GM23248 (cell line): Measurements from ENCODE around the gene FBN3. TPM values are rescaled to one million over a fixed set of nuclear protein-coding genes. Genes with fewer than 3 reads are reported as not detected.

ENCODE experiments used
- DNase-seq: peaks from one replicate; pipeline ENCODE4 v3.0.0-alpha.2; 2015
- H2AFZ ChIP-seq: fragments of 200-600 bp; sonication (generic); 2 replicates; pipeline ENCODE4 v1.6.1; 2016; ENCODE audit warnings: antibody characterized with exemption
- H3F3A ChIP-seq: fragments of 200-600 bp; sonication (generic); 2 replicates; pipeline ENCODE4 v1.6.1; 2016; ENCODE audit warnings: mild to moderate bottlenecking, antibody characterized with exemption, mixed run types; ENCODE audit not compliant: insufficient read depth
- H3K27ac ChIP-seq: fragments of 200-600 bp; sonication (generic); 2 replicates; pipeline ENCODE4 v1.5.1; 2016; ENCODE audit warnings: mild to moderate bottlenecking
- H3K27me3 ChIP-seq: fragments of 200-600 bp; sonication (generic); replicated peaks from 2 replicates; pipeline ENCODE4 v1.6.1; 2016; ENCODE audit warnings: mild to moderate bottlenecking; ENCODE audit not compliant: insufficient read depth
- H3K36me3 ChIP-seq: fragments of 200-600 bp; sonication (generic); 2 replicates; pipeline ENCODE4 v1.6.1; 2016; ENCODE audit warnings: low read depth, mild to moderate bottlenecking
- H3K4me1 ChIP-seq: fragments of 200-600 bp; sonication (generic); 2 replicates; pipeline ENCODE4 v1.6.1; 2016; ENCODE audit warnings: mild to moderate bottlenecking; ENCODE audit not compliant: insufficient read depth
- H3K4me2 ChIP-seq: fragments of 200-600 bp; sonication (generic); one replicate; pipeline ENCODE4 v1.6.1; 2016; ENCODE audit warnings: mild to moderate bottlenecking; ENCODE audit not compliant: unreplicated experiment
- H3K4me3 ChIP-seq: fragments of 200-600 bp; sonication (generic); 2 replicates; pipeline ENCODE4 v1.5.1; 2016; ENCODE audit warnings: mild to moderate bottlenecking
- H3K79me2 ChIP-seq: fragments of 200-600 bp; sonication (generic); 2 replicates; pipeline ENCODE4 v1.6.1; 2016; ENCODE audit warnings: mild to moderate bottlenecking; ENCODE audit not compliant: insufficient read depth
- H3K9ac ChIP-seq: fragments of 200-600 bp; sonication (generic); 2 replicates; pipeline ENCODE4 v1.6.1; 2016; ENCODE audit warnings: mild to moderate bottlenecking
- H3K9me2 ChIP-seq: fragments of 200-600 bp; sonication (generic); 2 replicates; pipeline ENCODE4 v1.6.1; 2016; ENCODE audit warnings: mixed run types, mild to moderate bottlenecking, moderate library complexity; ENCODE audit not compliant: insufficient read depth
- H3K9me3 ChIP-seq: fragments of 200-600 bp; sonication (generic); one replicate; pipeline ENCODE4 v1.6.1; 2017; ENCODE audit warnings: low read depth
- H4K20me1 ChIP-seq: fragments of 200-600 bp; sonication (generic); 2 replicates; pipeline ENCODE4 v1.6.0; 2016; ENCODE audit not compliant: insufficient read depth
- EZH2 ChIP-seq: fragments of 200-600 bp; sonication (generic); IDR thresholded peaks from 2 replicates; pipeline ENCODE4 v1.6.1; 2018; ENCODE audit warnings: antibody characterized with exemption, mild to moderate bottlenecking; ENCODE audit not compliant: insufficient read depth, poor library complexity, severe bottlenecking
- EZH2phosphoT487 ChIP-seq: fragments of 200-600 bp; sonication (generic); IDR thresholded peaks from 2 replicates; pipeline ENCODE4 v1.6.1; 2018; ENCODE audit warnings: antibody characterized with exemption, moderate library complexity, mild to moderate bottlenecking, low read depth; ENCODE audit not compliant: insufficient read depth
- WGBS, 2 experiments: methylation state at CpG; one replicate each; pipeline ENCODE4 v1.1.6; 2015 to 2017; ENCODE audit warnings: low lambda C conversion rate in 2 of 2, low coverage in 1 of 2; ENCODE audit errors: missing lambda C conversion rate in 2 of 2; 5-methylcytosine and 5-hydroxymethylcytosine counted together
- in situ Hi-C: fragments of 300-500 bp; cut with MboI; formaldehyde crosslinking; loops from 2 replicates; pipeline ENCODE4 v1.15.0; 2020
- polyA plus RNA-seq: library from polyadenylated mRNA; unstranded; fragments of >200 nt; fragmentation: Nextera tagmentation; extraction: Ambion mirVana; gene quantifications from 2 replicates; pipeline ENCODE4 v1.2.1, GENCODE V29; 2016
- total RNA-seq: library from RNA; depleted of rRNA; stranded (reverse); fragments of >200 nt; shearing (Covaris generic); gene quantifications from 2 replicates; pipeline ENCODE4 v1.2.3, GENCODE V29; 2014

Gene FBN3
- total and polyA plus RNA-seq, 2 experiments from 2014 or later = not detected

GRCh38 chr19:8050274-8051096 is 98.9 kb downstream of the FBN3 start:
- DNase-seq = peak; percentile 61
- H3K9ac ChIP-seq = no peak overlapping the region
- 9 to 12% methylated on average over 28 to 40 of the region's 49 CpGs for WGBS, 2 experiments

DNA sequence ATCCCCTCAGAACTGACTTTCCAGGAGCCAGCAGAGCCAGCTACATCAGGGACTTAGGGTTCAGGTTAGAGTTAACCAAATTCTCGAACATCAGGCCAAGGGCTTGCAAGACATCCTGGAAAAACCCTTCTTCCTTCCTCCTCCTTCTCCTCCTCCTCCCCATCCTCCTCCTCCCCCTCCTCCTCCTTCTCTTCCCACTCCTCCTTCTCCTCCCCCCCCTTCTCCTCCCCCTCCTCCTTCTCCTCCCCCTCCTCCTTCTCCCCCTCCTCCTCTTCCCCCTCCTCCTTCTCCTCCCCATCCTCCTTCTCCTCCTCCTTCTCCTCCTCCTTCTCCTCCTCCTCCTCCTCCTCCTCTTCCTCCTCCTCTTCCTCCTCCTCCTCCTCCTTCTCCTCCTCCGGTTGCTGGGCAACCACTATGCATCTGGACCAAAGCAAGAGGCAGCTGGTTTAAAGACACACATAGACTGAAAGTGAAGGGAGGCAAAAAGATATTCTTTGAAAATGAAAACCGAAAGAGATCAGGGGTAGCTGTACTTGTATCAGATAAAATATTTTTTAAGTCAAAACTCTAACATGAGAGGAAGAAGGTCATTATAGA is 102.7 kb downstream of the FBN3 start:
- Histone ChIP-seq H3K36me3 (no peaks in the 10 kb centered on the region), H3K9ac (no peak overlapping the region), H3K9me3 (no peaks in the 10 kb centered on the region), H3F3A (no peaks in the 10 kb centered on the region), H3K27ac (no peak overlapping the region), H4K20me1 (no peaks in the 10 kb centered on the region), H3K4me2 (no peak overlapping the region), H3K4me3 (no peak overlapping the region), H3K4me1 (no peaks in the 10 kb centered on the region), H3K79me2 (no peaks in the 10 kb centered on the region), H3K27me3 (no peaks in the 10 kb centered on the region), H2AFZ (no peak overlapping the region), H3K9me2 (no peaks in the 10 kb centered on the region)
- DNase-seq = no peak
- in situ Hi-C loops = no loop called here
- 48 to 54% methylated on average over 3 of the region's 3 CpGs for WGBS, 2 experiments
- no peak for TF ChIP-seq EZH2phosphoT487
- TF ChIP-seq EZH2 = no peak

More at GRCh38 chr19:8050274-8051096, 98.9 kb downstream of the FBN3 start:
- Histone ChIP-seq H3K9me3 (no peaks in the 10 kb centered on the region), H3K4me2 (no peak overlapping the region), H3K36me3 (no peaks in the 10 kb centered on the region), H3K27me3 (0 out of 2 replicates have a peak, but pooled peaks cover 3% of the 10 kb centered on the region), H3K4me3 (no peak overlapping the region), H3F3A (no peaks in the 10 kb centered on the region), H4K20me1 (no peaks in the 10 kb centered on the region), H3K9me2 (no peaks in the 10 kb centered on the region), H3K4me1 (no peaks in the 10 kb centered on the region), H2AFZ (no peak overlapping the region), H3K27ac (no peak overlapping the region), H3K79me2 (no peaks in the 10 kb centered on the region)
- TF ChIP-seq EZH2phosphoT487 = no peak
- no peak for TF ChIP-seq EZH2
- in situ Hi-C loops = no loop called here

- WGBS, 2 experiments = 48 to 52% methylated on average over 10 of the region's 10 CpGs
- H3K4me2 ChIP-seq = no peak overlapping the region
- TF ChIP-seq EZH2phosphoT487 (no peak), EZH2 (no peak)
These were observed 103.4 kb downstream of the FBN3 start for GRCh38 chr19:8045872-8046568.

DNA sequence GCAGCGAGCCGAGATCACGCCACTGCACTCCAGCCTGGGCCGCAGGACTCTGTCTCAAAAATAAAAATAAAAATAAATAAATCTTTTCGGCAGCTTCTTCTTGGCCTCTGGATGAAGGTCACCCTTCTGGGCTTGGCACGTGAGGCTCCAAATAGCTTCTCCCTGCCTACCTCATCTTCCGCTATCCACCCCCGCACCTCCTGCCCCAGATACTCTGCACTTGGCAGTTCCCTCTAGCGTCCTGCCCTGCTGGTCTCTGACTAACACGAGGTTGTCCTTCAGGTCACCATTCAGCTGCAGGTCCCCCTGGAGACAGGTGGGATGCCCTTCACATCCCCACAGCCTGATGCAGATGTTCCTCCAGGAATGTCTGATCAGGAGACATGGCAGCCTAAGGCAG is 105.4 kb downstream of the FBN3 start:
- H3K9ac ChIP-seq = no peak overlapping the region
- no peaks in the 10 kb centered on the region for H3K27me3 ChIP-seq
- no peak overlapping the region for H3K27ac ChIP-seq
- WGBS, 2 experiments = 70 to 75% methylated on average over 10 of the region's 10 CpGs
- H4K20me1 ChIP-seq = no peaks in the 10 kb centered on the region
- no peaks in the 10 kb centered on the region for H3K4me1 ChIP-seq
- in situ Hi-C loops = no loop called here
- H3K9me3 ChIP-seq = no peaks in the 10 kb centered on the region
- H3K4me2 ChIP-seq = no peak overlapping the region
- no peaks in the 10 kb centered on the region for H3F3A ChIP-seq
- no peak overlapping the region for H2AFZ ChIP-seq
- no peak overlapping the region for H3K4me3 ChIP-seq
- no peaks in the 10 kb centered on the region for H3K9me2 ChIP-seq
- no peaks in the 10 kb centered on the region for H3K79me2 ChIP-seq
- no peaks in the 10 kb centered on the region for H3K36me3 ChIP-seq
- DNase-seq = no peak
- no peak for TF ChIP-seq EZH2phosphoT487
- TF ChIP-seq EZH2 = no peak

More at GRCh38 chr19:8045872-8046568, 103.4 kb downstream of the FBN3 start:
- no peaks in the 10 kb centered on the region for H3K9me2 ChIP-seq
- H3K4me1 ChIP-seq = no peaks in the 10 kb centered on the region
- no peaks in the 10 kb centered on the region for H3F3A ChIP-seq
- H3K79me2 ChIP-seq = no peaks in the 10 kb centered on the region
- in situ Hi-C loops = no loop called here
- H3K27me3 ChIP-seq = no peaks in the 10 kb centered on the region
- no peaks in the 10 kb centered on the region for H3K9me3 ChIP-seq
- H2AFZ ChIP-seq = no peak overlapping the region
- DNase-seq = no peak
- no peak overlapping the region for H3K4me3 ChIP-seq
- H3K36me3 ChIP-seq = no peaks in the 10 kb centered on the region
- H4K20me1 ChIP-seq = no peaks in the 10 kb centered on the region
- H3K9ac ChIP-seq = no peak overlapping the region
- H3K27ac ChIP-seq = no peak overlapping the region
